ENCODE data around the gene POU2F1. TPM values are rescaled to one million over a fixed set of nuclear protein-coding genes. Genes with fewer than 3 reads are reported as not detected.

POU2F1 gene
- total and polyA plus RNA-seq, 12 donors = 1.3 to 13.9 (median 10.1) TPM

DNA sequence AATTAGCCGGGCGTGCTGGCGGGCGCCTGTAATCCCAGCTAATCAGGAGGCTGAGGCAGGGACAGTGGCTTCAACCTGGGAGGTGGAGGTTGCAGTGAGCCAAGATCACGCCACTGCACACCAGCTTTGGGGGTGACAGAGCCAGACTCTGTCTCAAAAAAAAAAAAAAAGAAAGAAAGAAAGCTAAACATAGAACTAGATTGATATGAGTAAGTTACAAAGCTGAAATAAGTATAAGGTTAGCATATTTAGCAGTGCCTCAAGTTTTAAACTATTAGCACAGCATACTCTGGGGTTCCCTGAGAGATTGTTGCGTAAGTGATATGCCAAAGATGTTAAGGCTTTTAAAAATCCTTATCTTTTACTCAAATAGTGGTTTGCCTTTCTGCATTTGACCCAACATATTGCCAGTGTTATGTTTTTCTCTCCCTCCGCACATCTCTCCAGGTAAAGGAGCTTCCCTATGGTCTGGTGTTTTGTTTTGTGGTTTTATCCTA, 171.6 kb downstream of the POU2F1 start:
- intact Hi-C loops (cut with DNase I) = no loop called here
- 96 to 97% methylated on average over 7 of the region's 7 CpGs for WGBS, 2 donors

DNA sequence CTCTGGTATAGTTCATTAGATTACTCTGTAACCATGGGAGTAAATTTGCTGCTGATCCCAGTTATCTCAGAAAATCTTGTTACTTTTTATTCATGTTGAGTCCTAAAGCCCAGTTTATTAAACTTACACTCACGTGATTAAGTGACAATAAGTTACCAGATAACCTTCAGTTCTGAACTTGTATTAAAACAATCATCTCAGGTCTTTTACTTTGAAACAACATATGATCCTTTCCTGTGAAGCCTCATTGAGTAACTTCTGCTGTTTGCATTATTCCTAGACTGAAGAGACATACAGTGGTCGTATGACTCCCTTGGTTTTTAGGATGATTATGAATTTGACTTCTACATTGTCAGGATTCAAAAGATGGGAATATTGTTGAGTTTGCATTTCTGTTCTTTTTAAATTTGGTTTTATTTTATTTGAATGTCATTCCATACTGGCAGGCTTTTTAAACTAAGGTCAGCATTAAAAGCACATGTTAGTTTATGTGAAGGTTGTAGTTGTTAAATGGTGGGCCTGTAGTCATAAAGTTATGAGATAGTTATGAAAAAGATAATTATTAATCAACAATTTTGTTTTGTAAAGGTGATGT, 179.8 kb downstream of the POU2F1 start:
- intact Hi-C loops (cut with DNase I) = loop anchor here in 6 of 10 donors (5.0 to 10.0 kb wide), 5 partner anchors 42 to 137 kb away; no protein-coding TSS in a partner anchor
- no peak for DNase-seq
- WGBS, 2 donors = 79% methylated on average over 2 of the region's 2 CpGs
- TF ChIP-seq, protein P1, sequence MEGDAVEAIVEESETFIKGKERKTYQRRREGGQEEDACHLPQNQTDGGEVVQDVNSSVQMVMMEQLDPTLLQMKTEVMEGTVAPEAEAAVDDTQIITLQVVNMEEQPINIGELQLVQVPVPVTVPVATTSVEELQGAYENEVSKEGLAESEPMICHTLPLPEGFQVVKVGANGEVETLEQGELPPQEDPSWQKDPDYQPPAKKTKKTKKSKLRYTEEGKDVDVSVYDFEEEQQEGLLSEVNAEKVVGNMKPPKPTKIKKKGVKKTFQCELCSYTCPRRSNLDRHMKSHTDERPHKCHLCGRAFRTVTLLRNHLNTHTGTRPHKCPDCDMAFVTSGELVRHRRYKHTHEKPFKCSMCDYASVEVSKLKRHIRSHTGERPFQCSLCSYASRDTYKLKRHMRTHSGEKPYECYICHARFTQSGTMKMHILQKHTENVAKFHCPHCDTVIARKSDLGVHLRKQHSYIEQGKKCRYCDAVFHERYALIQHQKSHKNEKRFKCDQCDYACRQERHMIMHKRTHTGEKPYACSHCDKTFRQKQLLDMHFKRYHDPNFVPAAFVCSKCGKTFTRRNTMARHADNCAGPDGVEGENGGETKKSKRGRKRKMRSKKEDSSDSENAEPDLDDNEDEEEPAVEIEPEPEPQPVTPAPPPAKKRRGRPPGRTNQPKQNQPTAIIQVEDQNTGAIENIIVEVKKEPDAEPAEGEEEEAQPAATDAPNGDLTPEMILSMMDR (IDR thresholded peaks at IDR 0.05) = no peak
- ATAC-seq = no peak
- no peaks in the 10 kb centered on the region for H3K9me3 ChIP-seq
- H3K36me3 ChIP-seq = peaks cover 0 to 86% (median 34%) of the 10 kb centered on the region in 9 donors
- no peaks in the 10 kb centered on the region for H3K27me3 ChIP-seq
- no peak overlapping the region for H3K4me3 ChIP-seq
- H3K4me1 ChIP-seq = peaks cover 0 to 10% (median 0%) of the 10 kb centered on the region in 9 donors
- H3K27ac ChIP-seq = no peak overlapping the region

More for the DNA sequence above, 171.6 kb downstream of the POU2F1 start:
- H3K27ac ChIP-seq = no peak overlapping the region
- H3K36me3 ChIP-seq = peaks cover 0 to 68% (median 9%) of the 10 kb centered on the region in 9 donors
- no peak overlapping the region for H3K4me3 ChIP-seq
- TF ChIP-seq, protein P1 (IDR thresholded peaks at IDR 0.05) = no peak
- no peaks in the 10 kb centered on the region for H3K27me3 ChIP-seq
- peaks cover 0 to 5% (median 0%) of the 10 kb centered on the region in 9 donors for H3K4me1 ChIP-seq
- no peak for DNase-seq
- ATAC-seq = no peak
- H3K9me3 ChIP-seq = no peaks in the 10 kb centered on the region

DNA sequence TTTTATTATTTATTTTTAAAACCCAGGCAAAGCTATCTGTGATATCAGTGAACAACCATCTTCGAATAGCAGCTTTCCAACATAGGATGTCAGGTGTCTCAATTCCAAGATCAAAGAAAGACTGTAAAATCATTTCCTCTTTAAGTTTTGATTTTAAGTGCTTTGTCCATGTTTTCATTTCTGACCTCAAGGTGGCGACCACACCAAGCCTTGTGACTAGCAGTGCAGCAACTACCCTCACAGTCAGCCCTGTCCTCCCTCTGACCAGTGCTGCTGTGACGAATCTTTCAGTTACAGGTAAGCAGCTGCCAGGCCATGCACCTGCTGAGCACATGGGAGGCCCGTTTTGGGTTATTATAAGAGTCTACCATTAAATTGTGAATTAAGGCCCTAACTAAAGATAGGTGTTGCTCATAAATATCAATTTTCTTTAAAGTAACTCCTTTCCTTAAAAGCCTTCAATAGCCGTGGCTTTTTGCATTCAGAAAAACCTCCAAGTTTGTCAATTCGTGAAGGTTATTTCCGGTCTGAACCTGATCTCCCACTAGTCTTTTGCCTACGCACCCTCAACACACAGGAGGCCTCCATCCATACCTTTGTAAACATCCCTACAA, 180.7 kb downstream of the POU2F1 start:
- no peaks in the 10 kb centered on the region for H3K9me3 ChIP-seq
- H3K4me1 ChIP-seq = peaks cover 0 to 10% (median 0%) of the 10 kb centered on the region in 9 donors
- H3K27ac ChIP-seq = no peak overlapping the region
- TF ChIP-seq, protein P1 (IDR thresholded peaks at IDR 0.05) = peak; percentile 16 to 67 (median 52)
- H3K27me3 ChIP-seq = no peaks in the 10 kb centered on the region
- H3K4me3 ChIP-seq = no peak overlapping the region
- DNase-seq (peak in 1 of 2 donors; percentile 27), ATAC-seq (peak in 3 of 8 donors; percentile 55)
- WGBS, 2 donors = 63 to 65% methylated on average over 8 of the region's 8 CpGs
- intact Hi-C loops (cut with DNase I) = loop anchor here in 6 of 10 donors (5.0 to 10.0 kb wide), 5 partner anchors 41 to 136 kb away; no protein-coding TSS in a partner anchor
- H3K36me3 ChIP-seq = peaks cover 0 to 86% (median 29%) of the 10 kb centered on the region in 9 donors

DNA sequence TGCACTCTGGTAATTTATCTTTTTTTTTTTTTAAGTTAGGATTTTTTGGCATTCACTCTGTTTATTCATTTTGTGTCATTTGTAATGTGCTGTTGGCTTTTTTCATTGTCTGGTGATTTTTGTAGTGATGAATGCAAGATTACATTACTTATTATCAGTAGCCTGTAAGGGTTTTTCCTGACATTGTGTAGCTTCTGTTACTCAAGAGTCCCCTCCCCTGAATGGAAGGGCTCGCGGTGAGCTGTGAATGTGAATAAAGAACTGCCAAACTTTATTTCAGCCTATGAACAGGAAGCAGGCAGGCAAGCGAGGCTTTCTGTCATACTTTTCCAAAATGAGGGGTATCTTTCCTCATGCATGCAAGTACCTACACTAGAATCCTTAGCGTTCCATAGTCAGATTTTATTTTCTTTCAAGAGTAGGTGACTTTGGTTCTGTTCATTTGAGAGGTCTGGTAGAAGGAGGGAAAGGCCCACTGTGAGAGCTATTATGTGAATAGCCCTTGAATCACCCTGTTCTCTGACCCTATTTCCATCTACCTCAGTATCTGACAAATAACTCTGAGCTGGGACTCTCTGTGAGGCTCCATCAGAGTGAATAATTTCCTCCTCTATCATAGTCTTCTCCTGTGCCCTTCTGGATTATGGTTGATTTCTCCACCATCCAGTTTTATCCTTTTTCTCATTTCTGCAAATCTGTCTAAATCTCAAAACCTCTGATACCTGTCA, 183.6 kb downstream of the POU2F1 start:
- ATAC-seq (no peak), DNase-seq (no peak)
- peaks cover 0 to 75% (median 18%) of the 10 kb centered on the region in 9 donors for H3K36me3 ChIP-seq
- no peaks in the 10 kb centered on the region for H3K9me3 ChIP-seq
- peaks cover 0 to 10% (median 0%) of the 10 kb centered on the region in 9 donors for H3K4me1 ChIP-seq
- WGBS, 2 donors = 68 to 73% methylated on average over 4 of the region's 4 CpGs
- TF ChIP-seq, protein P1 (IDR thresholded peaks at IDR 0.05) = no peak
- H3K27me3 ChIP-seq = no peaks in the 10 kb centered on the region
- H3K27ac ChIP-seq = no peak overlapping the region
- intact Hi-C loops (cut with DNase I) = loop anchor here in 6 of 10 donors (5.0 to 10.0 kb wide), 5 partner anchors 38 to 133 kb away; no protein-coding TSS in a partner anchor
- H3K4me3 ChIP-seq = no peak overlapping the region
